ENCODE measurements around the gene NTRK1.

Gene NTRK1

GRCh38 chr1:156821801-156822200, 38.9 kb upstream of the NTRK1 start:
- Histone ChIP-seq H2AFZ (ENCODE audit: low read length) (no peak overlapping the region), H3F3A (ENCODE audit: insufficient read depth, low read length) (no peaks in the 10 kb centered on the region), H3K4me2 (ENCODE audit: low read length) (no peak overlapping the region), H3K79me2 (ENCODE audit: insufficient read depth, low read length) (no peaks in the 10 kb centered on the region), H3K4me3 (ENCODE audit: low read depth, low read length, poor library complexity, severe bottlenecking) (no peak overlapping the region), H3K27ac (ENCODE audit: low read depth, low read length, poor library complexity, severe bottlenecking) (no peak overlapping the region), H3K9ac (ENCODE audit: low read length) (no peak overlapping the region), H3K27me3 (ENCODE audit: insufficient read depth, low read length) (no peaks in the 10 kb centered on the region), H3K4me1 (ENCODE audit: insufficient read depth, low read length, severe bottlenecking) (no peaks in the 10 kb centered on the region), H3K36me3 (ENCODE audit: insufficient read depth, low read length) (no peaks in the 10 kb centered on the region), H3K9me2 (ENCODE audit: low read depth, low read length) (no peaks in the 10 kb centered on the region), H4K20me1 (ENCODE audit: insufficient read depth, low read length) (no peaks in the 10 kb centered on the region), H3K9me3 (ENCODE audit: low read length) (no peaks in the 10 kb centered on the region)
- TF ChIP-seq EZH2 (IDR thresholded peaks at IDR 0.05; ENCODE audit: borderline replicate concordance, low read length): no peak

GRCh38 chr1:156822680-156823079, 38.0 kb upstream of the NTRK1 start:
- H3K4me1 ChIP-seq (ENCODE audit: insufficient read depth, low read length, severe bottlenecking): no peaks in the 10 kb centered on the region
- H3K9me2 ChIP-seq (ENCODE audit: low read depth, low read length): no peaks in the 10 kb centered on the region
- no peak overlapping the region for H3K9ac ChIP-seq (ENCODE audit: low read length)
- no peak overlapping the region for H2AFZ ChIP-seq (ENCODE audit: low read length)
- no peaks in the 10 kb centered on the region for H3K79me2 ChIP-seq (ENCODE audit: insufficient read depth, low read length)
- H3K36me3 ChIP-seq (ENCODE audit: insufficient read depth, low read length): no peaks in the 10 kb centered on the region
- H3K4me2 ChIP-seq (ENCODE audit: low read length): no peak overlapping the region
- no peaks in the 10 kb centered on the region for H3F3A ChIP-seq (ENCODE audit: insufficient read depth, low read length)
- no peaks in the 10 kb centered on the region for H4K20me1 ChIP-seq (ENCODE audit: insufficient read depth, low read length)
- TF ChIP-seq EZH2 (IDR thresholded peaks at IDR 0.05; ENCODE audit: borderline replicate concordance, low read length) (no peak), CTCF (IDR thresholded peaks at IDR 0.05; ENCODE audit: low read length) (no peak)
- H3K27ac ChIP-seq (ENCODE audit: low read depth, low read length, poor library complexity, severe bottlenecking): no peak overlapping the region
- no peaks in the 10 kb centered on the region for H3K27me3 ChIP-seq (ENCODE audit: insufficient read depth, low read length)
- H3K4me3 ChIP-seq (ENCODE audit: low read depth, low read length, poor library complexity, severe bottlenecking): no peak overlapping the region
- H3K9me3 ChIP-seq (ENCODE audit: low read length): no peaks in the 10 kb centered on the region

- no peak overlapping the region for H2AFZ ChIP-seq (ENCODE audit: low read length)
- H3K27me3 ChIP-seq (ENCODE audit: insufficient read depth, low read length): no peaks in the 10 kb centered on the region
- H3K4me1 ChIP-seq (ENCODE audit: insufficient read depth, low read length, severe bottlenecking): no peaks in the 10 kb centered on the region
- H3K9ac ChIP-seq (ENCODE audit: low read length): no peak overlapping the region
- H3F3A ChIP-seq (ENCODE audit: insufficient read depth, low read length): no peaks in the 10 kb centered on the region
- no peaks in the 10 kb centered on the region for H4K20me1 ChIP-seq (ENCODE audit: insufficient read depth, low read length)
- no peak overlapping the region for H3K4me2 ChIP-seq (ENCODE audit: low read length)
- no peaks in the 10 kb centered on the region for H3K36me3 ChIP-seq (ENCODE audit: insufficient read depth, low read length)
- no peak overlapping the region for H3K27ac ChIP-seq (ENCODE audit: low read depth, low read length, poor library complexity, severe bottlenecking)
- no peaks in the 10 kb centered on the region for H3K9me3 ChIP-seq (ENCODE audit: low read length)
- TF ChIP-seq EZH2 (IDR thresholded peaks at IDR 0.05; ENCODE audit: borderline replicate concordance, low read length) (no peak), CTCF (IDR thresholded peaks at IDR 0.05; ENCODE audit: low read length) (no peak)
- H3K4me3 ChIP-seq (ENCODE audit: low read depth, low read length, poor library complexity, severe bottlenecking): no peak overlapping the region
- H3K9me2 ChIP-seq (ENCODE audit: low read depth, low read length): no peaks in the 10 kb centered on the region
- no peaks in the 10 kb centered on the region for H3K79me2 ChIP-seq (ENCODE audit: insufficient read depth, low read length)
Measured at GRCh38 chr1:156823210-156823790, 37.4 kb upstream of the NTRK1 start.

GRCh38 chr1:156826630-156827029, 34.0 kb upstream of the NTRK1 start:
- H3F3A ChIP-seq (ENCODE audit: insufficient read depth, low read length): no peaks in the 10 kb centered on the region
- no peak overlapping the region for H3K27ac ChIP-seq (ENCODE audit: low read depth, low read length, poor library complexity, severe bottlenecking)
- H3K36me3 ChIP-seq (ENCODE audit: insufficient read depth, low read length): no peaks in the 10 kb centered on the region
- no peaks in the 10 kb centered on the region for H3K27me3 ChIP-seq (ENCODE audit: insufficient read depth, low read length)
- H3K9me2 ChIP-seq (ENCODE audit: low read depth, low read length): no peaks in the 10 kb centered on the region
- no peaks in the 10 kb centered on the region for H4K20me1 ChIP-seq (ENCODE audit: insufficient read depth, low read length)
- no peak for TF ChIP-seq EZH2 (IDR thresholded peaks at IDR 0.05; ENCODE audit: borderline replicate concordance, low read length)
- TF ChIP-seq CTCF (IDR thresholded peaks at IDR 0.05; ENCODE audit: low read length): no peak
- H3K4me2 ChIP-seq (ENCODE audit: low read length): no peak overlapping the region
- no peaks in the 10 kb centered on the region for H3K4me1 ChIP-seq (ENCODE audit: insufficient read depth, low read length, severe bottlenecking)
- H2AFZ ChIP-seq (ENCODE audit: low read length): no peak overlapping the region
- no peaks in the 10 kb centered on the region for H3K9me3 ChIP-seq (ENCODE audit: low read length)
- H3K9ac ChIP-seq (ENCODE audit: low read length): no peak overlapping the region
- no peaks in the 10 kb centered on the region for H3K79me2 ChIP-seq (ENCODE audit: insufficient read depth, low read length)
- H3K4me3 ChIP-seq (ENCODE audit: low read depth, low read length, poor library complexity, severe bottlenecking): no peak overlapping the region
